Regular cardiac myocyte (primary cell): Measurements from ENCODE around the gene C17orf107. TPM values are rescaled to one million over a fixed set of nuclear protein-coding genes. Genes with fewer than 3 reads are reported as not detected.

ENCODE experiments used
- total RNA-seq: library from RNA; depleted of rRNA; stranded (reverse); fragments of >200 nt; gene quantifications from 2 replicates; pipeline ENCODE4 v1.2.3, GENCODE V29; 2014

The C17orf107 gene
- 2.5 and 5.9 TPM in 2 replicates for total RNA-seq

DNA sequence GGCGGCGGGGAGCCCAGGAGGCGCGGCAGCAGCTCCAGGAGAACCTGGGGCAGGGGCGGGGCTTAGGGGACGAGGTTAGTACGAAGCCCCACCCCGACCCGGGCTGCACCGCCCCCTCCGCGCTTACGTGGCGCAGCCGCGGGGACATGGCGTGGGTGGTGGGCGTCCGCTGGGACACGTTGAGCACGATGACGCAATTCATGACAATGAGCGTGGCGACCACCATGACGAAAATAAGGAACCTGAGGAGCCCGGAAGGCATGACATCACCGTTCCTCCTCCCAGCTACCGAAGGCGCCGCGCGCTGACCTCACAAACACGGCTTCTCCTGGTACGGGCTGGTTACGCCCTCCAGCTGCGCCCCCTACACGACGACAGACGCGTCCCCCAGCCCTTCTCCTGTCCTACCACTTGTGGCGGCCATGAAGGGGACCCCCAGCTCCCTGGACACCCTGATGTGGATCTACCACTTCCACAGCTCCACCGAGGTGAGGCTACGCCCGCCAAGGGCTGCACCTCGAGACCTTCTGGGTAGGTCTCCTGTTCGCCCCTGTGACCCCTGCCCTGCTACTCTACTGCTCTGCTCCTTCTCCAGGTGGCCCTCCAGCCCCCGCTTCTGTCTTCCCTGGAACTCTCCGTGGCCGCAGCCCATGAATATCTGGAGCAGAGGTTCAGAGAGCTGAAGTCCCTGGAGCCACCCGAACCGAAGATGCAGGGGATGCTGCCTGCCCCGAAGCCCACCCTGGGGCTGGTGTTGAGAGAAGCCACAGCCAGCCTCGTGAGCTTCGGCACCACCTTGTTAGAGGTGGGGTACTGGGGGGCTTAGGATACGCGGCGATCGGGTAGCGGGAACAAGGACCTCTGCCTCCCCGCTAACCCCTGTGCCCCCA lies at the start of gene C17orf107:
Gene C17orf107 (plus strand): TSS at position 196 of the 890 bp plus-strand sequence. CDS start 227 bp downstream, at position 423.

DNA sequence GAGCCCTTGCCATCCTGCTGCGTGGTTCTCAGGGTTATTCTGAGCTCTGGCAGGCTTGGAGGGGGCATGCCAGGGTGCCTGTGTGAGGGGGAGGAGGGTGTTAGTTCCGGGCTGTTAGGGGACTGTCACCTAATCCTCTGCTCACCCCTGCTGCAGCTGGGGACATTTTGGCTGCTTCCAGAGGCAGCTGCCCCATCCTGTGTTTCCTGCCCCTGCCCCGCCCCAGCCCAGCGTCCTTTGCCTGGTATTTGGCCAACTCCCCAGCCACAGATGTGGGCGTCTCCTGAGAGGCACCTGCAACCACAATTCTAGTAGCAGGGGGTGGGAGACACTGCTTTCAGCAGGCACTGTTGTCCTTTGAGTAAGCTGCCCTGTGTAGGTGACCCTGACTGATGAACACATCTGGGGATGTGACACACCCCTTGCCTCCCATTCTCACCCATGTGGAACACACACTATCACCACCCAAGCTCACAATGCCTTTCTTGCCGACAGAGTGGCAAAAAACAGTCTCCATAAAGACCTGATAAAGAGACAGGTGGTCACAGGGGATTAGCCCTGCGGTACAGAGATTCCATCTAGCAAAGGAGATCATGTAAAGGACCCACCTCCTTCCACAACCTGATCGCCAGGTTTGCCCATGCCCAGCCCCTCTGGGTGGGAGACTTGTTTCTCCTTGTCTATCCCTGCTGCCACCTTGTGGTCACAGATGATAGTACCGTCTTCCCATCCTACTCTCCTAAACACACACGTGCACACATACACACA lies 3.9 kb downstream of the C17orf107 start, which contains the start of gene CHRNE:
Gene CHRNE (minus strand): TSS at position 48 of the 768 bp plus-strand sequence. CDS start 35 bp downstream, at position 13.

DNA sequence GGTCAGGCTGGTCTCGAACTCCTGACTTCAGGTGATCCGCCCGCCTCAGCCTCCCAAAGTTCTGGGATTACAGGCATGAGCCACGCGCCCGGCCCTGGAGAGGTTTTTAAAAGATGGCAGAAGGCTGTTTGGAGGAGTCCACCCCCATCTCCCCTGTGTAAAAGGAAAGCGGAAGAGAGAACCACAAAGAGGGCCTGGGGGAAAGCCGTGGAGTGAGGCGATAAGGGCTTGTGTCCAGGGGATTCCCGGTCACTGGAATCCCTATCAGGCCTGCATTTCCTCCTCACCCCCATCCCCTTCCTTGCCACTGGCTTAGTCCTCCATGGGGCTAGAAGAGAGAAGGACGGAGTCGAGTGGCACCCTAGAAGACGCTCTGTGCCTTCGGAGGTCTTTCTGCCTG lies 32.6 kb downstream of the C17orf107 start, which contains the start of gene GP1BA:
Gene GP1BA (plus strand): TSS at position 315 of the 400 bp plus-strand sequence. CDS start 328 bp downstream, outside the sequence.

DNA sequence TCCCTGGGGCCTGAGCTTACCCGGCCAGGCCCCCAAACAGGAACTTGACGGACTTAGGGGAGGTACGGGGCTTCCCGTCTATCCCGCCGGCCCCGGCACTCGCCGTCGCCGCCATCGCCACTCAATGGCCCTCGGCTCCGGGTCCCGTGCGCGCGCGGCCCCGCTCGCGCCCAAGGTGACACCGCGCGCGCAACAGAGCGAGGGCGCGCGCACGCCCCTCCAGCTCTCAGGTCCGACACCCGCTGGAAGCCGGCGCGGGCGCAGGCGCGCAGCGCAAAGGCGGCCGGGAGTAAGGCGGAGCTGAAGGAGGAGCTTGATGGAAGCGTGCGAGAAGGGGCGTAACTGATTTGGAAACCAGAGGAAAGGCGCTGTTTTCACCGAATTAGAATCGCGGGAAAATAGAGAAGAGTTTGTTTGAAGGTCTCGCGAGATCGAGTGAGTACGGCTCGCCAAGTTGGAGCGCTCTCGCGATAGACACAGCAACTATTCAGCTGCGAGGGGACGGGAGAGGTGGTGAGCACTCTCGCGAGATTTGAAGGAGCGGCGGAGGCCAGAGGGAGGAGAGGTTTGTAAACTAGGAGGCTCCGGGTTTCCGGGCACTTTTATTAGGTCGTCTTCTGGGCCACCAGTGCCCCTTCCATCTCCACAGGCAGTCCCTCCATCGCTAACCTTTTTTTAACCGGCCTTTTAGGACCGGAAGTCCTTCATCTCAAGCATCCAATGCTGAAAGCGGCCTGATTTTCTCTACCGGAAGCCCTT lies 40.6 kb downstream of the C17orf107 start, which contains the start of the genes RNF167 and SLC25A11:
Gene RNF167 (plus strand): TSS at position 473 of the 759 bp plus-strand sequence. CDS start 642 bp downstream, outside the sequence.
Gene SLC25A11 (minus strand): TSS at position 251 of the 759 bp plus-strand sequence. CDS start 136 bp downstream, at position 115.

DNA sequence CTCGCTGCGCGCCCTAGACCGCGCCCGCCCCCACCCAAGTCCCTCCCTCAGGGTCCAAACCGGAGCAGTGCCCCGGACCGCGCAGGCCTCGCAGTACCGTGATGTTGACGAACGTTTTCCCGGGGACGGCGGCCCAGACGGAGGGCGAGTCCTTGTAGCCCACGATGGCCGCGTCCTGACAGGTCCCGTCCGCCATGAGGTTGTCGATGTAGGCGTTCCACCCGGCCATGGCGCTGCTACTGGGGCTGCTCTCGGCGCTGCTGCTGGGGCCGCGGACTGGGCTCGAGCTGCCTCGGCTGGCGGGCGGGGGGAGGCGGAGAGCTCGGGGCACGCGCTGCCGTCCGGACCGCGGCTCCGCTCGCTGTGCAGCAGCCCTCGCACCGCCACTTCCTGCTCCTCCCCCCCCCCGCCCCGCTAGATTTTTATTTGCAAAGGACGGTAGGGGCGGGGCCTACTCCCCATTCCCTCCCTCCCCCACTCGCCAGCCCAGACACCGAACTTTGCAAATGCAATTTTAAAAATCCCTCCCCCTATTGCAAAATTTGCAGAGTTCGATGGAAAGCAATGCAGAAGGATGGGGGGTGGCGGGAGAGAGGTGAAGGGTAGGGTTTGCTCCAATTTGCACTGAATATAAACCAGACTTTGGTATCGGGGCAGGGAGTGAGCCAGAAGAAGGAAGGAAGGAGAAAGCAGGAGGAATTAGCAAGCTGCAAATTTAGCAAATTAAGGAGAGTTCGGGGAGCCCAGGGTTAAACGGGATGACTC lies 49.0 kb downstream of the C17orf107 start, which contains the start of gene PFN1:
Gene PFN1 (minus strand): TSS at position 365 of the 765 bp plus-strand sequence. CDS start 136 bp downstream, at position 229.

DNA sequence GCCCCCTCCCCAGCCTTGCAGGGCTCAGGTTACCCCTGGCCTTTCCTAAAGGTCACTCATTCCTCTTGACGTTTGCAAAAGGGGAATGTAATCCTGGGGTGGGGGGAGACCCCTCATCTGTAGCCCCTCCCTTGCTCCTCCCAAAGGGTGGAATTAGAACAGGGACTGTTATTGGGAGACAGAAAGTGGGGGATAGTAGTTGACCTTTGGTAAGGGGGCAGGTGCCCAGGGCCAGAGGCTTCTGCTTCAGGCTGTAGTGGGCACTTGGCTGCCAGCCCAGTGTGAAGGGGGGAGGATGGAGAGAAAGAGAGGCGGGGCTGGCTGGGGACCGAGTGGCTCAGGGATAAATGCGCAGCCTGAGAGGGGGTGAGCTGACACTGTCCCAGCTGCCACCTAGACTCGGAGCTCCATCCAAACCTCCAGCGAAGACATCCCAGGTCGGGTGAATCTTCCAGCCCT lies 51.4 kb downstream of the C17orf107 start, which contains the start of gene ENO3:
Gene ENO3 (plus strand): TSS at position 374 of the 459 bp plus-strand sequence. CDS start 711 bp downstream, outside the sequence.

Other genes with a start within 250 kb of the C17orf107 start
- gene PELP1, start 195.4 kb upstream of the C17orf107 start, total RNA-seq: 25.1 and 29.6 TPM in 2 replicates
- 2.1 and 3.9 TPM in 2 replicates for gene ARRB2, start 188.9 kb upstream of the C17orf107 start, total RNA-seq
- 11.7 and 12.7 TPM in 2 replicates for gene MED11, start 168.1 kb upstream of the C17orf107 start, total RNA-seq
- under 0.01 TPM in 2 replicates for gene ZMYND15, start 159.7 kb upstream of the C17orf107 start, total RNA-seq
- 0.58 and 2.0 TPM in 2 replicates for gene CXCL16, start 159.6 kb upstream of the C17orf107 start, total RNA-seq
- not detected in 2 replicates for gene TM4SF5, start 127.7 kb upstream of the C17orf107 start, total RNA-seq
- gene VMO1, start 113.2 kb upstream of the C17orf107 start, total RNA-seq: 0.38 TPM in 1 of 2 replicates, not detected in the other
- gene GLTPD2, start 110.6 kb upstream of the C17orf107 start, total RNA-seq: 0.19 and 0.28 TPM in 2 replicates
- gene PSMB6, start 103.4 kb upstream of the C17orf107 start, total RNA-seq: 95.3 and 252 TPM in 2 replicates
- 7.7 and 9.6 TPM in 2 replicates for gene PLD2, start 92.4 kb upstream of the C17orf107 start, total RNA-seq
- 24.7 and 27.6 TPM in 2 replicates for gene MINK1, start 66.2 kb upstream of the C17orf107 start, total RNA-seq
- gene CHRNE, start 3.6 kb downstream of the C17orf107 start, total RNA-seq: 0.19 and 0.56 TPM in 2 replicates
- not detected in 2 replicates for gene GP1BA, start 32.7 kb downstream of the C17orf107 start, total RNA-seq
- 50.2 and 74.0 TPM in 2 replicates for gene SLC25A11, start 40.5 kb downstream of the C17orf107 start, total RNA-seq
- gene RNF167, start 40.7 kb downstream of the C17orf107 start, total RNA-seq: 15.5 and 40.6 TPM in 2 replicates
- 295 and 524 TPM in 2 replicates for gene PFN1, start 49.0 kb downstream of the C17orf107 start, total RNA-seq
- gene ENO3, start 51.6 kb downstream of the C17orf107 start, total RNA-seq: 3.4 and 3.5 TPM in 2 replicates
- 35.0 and 63.8 TPM in 2 replicates for gene SPAG7, start 68.3 kb downstream of the C17orf107 start, total RNA-seq
- 2.9 and 3.4 TPM in 2 replicates for gene CAMTA2, start 88.1 kb downstream of the C17orf107 start, total RNA-seq
- gene INCA1, start 98.0 kb downstream of the C17orf107 start, total RNA-seq: 0.19 and 0.28 TPM in 2 replicates
- 67.7 and 90.5 TPM in 2 replicates for gene KIF1C, start 98.4 kb downstream of the C17orf107 start, total RNA-seq
- gene SLC52A1, start 135.9 kb downstream of the C17orf107 start, total RNA-seq: 0.28 TPM in 1 of 2 replicates, not detected in the other
- gene ZFP3, start 178.9 kb downstream of the C17orf107 start, total RNA-seq: 1.7 and 2.0 TPM in 2 replicates
- 6.3 and 6.5 TPM in 2 replicates for gene ZNF232, start 212.3 kb downstream of the C17orf107 start, total RNA-seq
- gene USP6, start 216.5 kb downstream of the C17orf107 start, total RNA-seq: under 0.01 TPM in 1 of 2 replicates, not detected in the other